HG03520 (cell line): ENCODE data around the gene ACBD6.
A peak's percentile ranks its signal among the peaks of the same experiment; 100 is the strongest.
"Not testable (repeated sequence)": the region's sequence is repeated elsewhere in the genome, so short reads cannot be mapped to it uniquely, and the experiment has no call there.

Experiments used
- ATAC-seq: cut with Tn5 transposase; IDR thresholded peaks from one replicate; pipeline ENCODE4 v1.9.1; 2021; ENCODE audit warnings: mild to moderate bottlenecking, moderate library complexity; ENCODE audit not compliant: unreplicated experiment

The ACBD6 gene

DNA sequence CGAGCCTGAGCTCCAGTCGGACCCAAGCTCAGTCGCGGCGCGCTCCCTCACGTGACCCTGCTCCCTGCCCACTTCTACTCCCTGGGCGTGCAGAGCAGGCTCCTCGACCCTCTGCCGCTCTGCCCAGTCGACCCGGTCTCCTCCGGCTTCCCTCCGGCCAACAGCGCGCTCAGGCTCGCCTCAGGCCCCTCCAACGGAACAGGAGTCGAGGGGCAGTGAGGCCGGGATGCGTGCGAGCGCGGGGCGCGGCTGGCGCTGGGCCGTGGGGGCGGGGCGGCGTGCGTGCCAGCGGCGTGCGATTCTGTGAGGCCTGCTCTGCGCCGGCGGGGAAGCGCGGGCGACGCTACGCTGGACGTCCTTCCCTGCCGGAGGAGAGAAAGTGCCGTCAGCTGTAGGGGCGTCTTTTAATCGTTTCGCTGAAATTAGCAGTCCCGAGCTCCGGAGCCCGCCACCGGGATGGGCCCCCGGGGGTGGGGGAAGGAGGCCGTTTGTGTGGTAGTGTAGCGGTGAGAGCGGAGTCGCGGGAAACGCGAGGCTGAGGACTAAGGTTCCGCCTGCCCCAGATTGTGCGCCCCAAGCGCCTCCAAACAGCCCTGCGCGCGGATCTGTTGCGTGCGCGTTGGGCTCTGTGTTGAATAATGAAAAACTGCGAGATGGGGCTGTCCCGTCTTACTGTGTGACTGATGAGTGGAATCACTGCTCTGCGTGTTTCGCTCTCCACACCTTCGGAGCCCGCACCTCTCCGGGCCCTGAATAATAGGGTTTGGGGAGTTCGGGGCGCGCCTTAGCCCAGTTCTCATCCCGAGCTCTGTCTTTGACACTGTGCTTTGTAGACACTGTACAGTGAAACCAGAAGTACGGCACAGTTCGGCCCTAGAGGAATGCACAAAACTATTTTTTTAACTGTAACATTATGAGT, at the start of gene ACBD6:
TSS of gene ACBD6 (minus strand) at position 217 of the 919 bp plus-strand sequence. CDS start 311 bp downstream, outside the sequence.
- ATAC-seq: peak; percentile 74

GRCh38 chr1:180551997-180552396, 49.6 kb upstream of the ACBD6 start:
- no peak for ATAC-seq

GRCh38 chr1:180550241-180550640, 47.9 kb upstream of the ACBD6 start:
- no peak for ATAC-seq

DNA sequence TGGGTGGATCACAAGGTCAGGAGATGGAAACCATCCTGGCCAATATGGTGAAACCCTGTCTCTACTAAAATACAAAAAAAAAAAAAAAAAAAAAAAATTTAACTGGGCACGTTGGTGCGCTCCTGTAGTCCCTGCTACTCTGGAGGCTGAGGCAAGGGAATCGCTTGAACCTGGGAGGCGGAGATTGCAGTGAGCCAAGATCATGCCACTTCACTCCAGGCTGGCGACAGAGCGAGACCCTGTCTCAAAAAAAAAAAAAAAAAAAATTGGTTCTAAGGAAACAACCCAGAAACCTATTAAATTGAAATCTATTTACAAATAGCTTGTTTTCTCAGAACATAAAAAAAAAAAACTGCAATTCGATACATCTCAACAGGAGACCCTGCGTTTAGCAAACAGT, 47.4 kb upstream of the ACBD6 start:
- not testable (repeated sequence) for ATAC-seq

GRCh38 chr1:180548686-180549317, 46.4 kb upstream of the ACBD6 start:
- ATAC-seq: no peak

GRCh38 chr1:180545991-180546390, 43.6 kb upstream of the ACBD6 start:
- no peak for ATAC-seq

DNA sequence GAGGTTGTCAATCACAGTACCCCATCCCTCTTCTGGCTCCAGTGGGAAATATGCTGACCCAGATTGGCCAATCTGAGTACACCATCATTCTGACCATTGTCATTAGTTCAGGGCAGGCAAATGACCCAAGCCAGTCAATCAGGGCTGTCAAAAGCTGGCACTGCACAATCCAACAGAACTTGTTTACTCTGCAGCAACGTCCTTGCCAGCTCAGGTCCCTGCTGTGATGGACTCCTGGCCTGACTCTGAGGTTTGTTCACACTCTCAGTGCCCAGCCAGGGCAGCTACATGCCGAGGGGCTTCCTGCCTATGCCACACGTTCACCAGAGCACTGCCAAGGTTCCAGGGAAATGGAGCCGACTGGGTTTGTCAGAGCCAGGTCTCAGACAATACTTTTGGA, 41.7 kb upstream of the ACBD6 start:
- no peak for ATAC-seq

DNA sequence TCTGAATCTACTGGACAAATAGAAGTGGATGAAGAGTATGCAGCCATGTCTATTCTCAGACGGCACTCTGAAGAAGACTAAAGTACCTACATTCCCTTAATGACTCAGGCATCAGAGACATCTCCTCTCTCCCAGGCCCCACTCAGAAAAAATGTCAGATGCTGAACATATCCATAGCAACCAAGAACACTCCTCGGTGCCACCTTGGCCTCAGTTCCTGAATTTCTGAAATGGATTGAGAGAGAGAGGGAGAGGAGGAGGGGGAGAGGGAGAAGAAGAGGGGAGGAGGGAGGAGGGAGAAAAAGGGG, 40.4 kb upstream of the ACBD6 start:
- ATAC-seq: no peak

GRCh38 chr1:180542113-180542837, 39.9 kb upstream of the ACBD6 start:
- no peak for ATAC-seq

DNA sequence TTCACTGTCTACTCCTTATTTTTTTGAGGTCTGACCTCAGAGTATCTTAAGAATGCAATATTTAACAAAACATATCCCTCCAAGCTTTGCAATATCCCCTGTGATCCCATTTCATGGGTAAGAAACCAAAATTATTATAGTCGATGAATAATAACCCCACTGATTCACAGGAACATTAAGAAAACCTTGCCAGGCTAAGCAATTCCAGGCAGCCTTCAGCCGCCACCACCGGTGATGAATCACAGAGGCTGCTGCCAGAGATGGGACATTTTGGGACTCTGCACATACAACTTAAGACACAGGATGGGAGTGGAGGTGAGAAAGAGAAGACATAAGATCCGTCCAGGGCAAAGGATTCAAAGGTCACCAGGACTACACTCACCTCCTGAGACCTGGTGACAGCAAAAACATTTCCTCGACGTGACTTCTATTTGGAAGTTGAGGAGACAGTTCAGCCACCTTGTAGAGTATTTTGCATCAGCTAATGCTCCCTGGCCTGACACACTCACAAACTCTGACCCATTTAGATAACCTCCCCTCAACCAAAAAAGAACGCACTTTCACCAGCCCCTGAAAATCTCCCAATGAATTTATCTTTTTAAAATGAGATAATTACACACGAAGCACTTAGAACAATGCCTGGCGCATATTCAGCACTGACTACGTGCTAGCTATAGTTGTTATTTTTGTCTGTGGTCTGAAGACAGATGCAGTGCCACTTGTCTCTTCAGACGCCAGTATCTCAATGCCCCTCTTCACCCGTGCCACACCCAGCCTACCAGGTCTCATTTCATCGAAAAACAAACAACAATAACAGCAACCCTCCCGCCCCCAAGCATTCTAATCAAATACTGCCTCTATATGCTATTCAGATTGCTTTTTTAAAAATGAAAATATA, 38.6 kb upstream of the ACBD6 start:
- no peak for ATAC-seq

GRCh38 chr1:180539136-180539535, 36.8 kb upstream of the ACBD6 start:
- no peak for ATAC-seq

- no peak for ATAC-seq
Observed at GRCh38 chr1:180536821-180537372, 34.5 kb upstream of the ACBD6 start.

- ATAC-seq: no peak
Observed at GRCh38 chr1:180535418-180535999, 33.1 kb upstream of the ACBD6 start.

- ATAC-seq: no peak
Observed at GRCh38 chr1:180534214-180534613, 31.8 kb upstream of the ACBD6 start.

GRCh38 chr1:180533266-180533987, 31.1 kb upstream of the ACBD6 start:
- ATAC-seq: peak; percentile 64

GRCh38 chr1:180532854-180533253, 30.5 kb upstream of the ACBD6 start:
- ATAC-seq: no peak

DNA sequence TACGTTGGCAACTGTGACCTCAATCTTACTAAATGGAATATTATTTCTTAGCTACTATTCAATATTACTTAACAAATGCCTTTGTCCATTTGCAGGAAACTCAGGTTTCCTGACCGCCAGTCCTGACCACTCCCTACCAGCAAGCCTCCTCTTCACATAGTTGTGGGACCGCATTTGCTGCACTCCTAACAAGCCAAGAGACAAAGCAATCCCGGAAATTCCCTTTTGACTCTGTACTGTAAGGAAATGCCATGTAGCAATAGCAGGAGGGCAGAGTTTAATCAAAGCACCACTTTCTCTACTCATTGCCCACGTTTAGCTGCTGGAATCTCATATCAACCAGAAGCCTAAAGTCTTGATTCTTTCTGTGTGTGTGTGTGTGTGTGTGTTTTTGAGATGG, 28.1 kb upstream of the ACBD6 start:
- no peak for ATAC-seq

- ATAC-seq: no peak
Observed at GRCh38 chr1:180528868-180529470, 26.6 kb upstream of the ACBD6 start.

GRCh38 chr1:180527101-180527669, 24.8 kb upstream of the ACBD6 start:
- ATAC-seq: no peak
